Trophoblast cell (in vitro differentiated cells and primary cell): ENCODE results near the gene C11orf97.

Experiments used
- DNase-seq, 2 donors: peaks; one replicate each; pipeline ENCODE4 v3.0.0-alpha.2; 2016
- H2AFZ ChIP-seq: 2 replicates; pipeline ENCODE4 v1.6.1; 2013; ENCODE audit warnings: low read length, moderate library complexity, mild to moderate bottlenecking; ENCODE audit not compliant: insufficient read depth, poor library complexity
- H2AK5ac ChIP-seq: 2 replicates; pipeline ENCODE4 v1.6.1; 2013; ENCODE audit warnings: mild to moderate bottlenecking, low read length
- H2BK120ac ChIP-seq: 2 replicates; pipeline ENCODE4 v1.6.1; 2013; ENCODE audit warnings: low read length, mild to moderate bottlenecking, moderate library complexity; ENCODE audit not compliant: insufficient read depth, poor library complexity
- H2BK12ac ChIP-seq: 2 replicates; pipeline ENCODE4 v1.6.1; 2013; ENCODE audit warnings: mild to moderate bottlenecking, low read length, moderate library complexity
- H2BK5ac ChIP-seq: 2 replicates; pipeline ENCODE4 v1.6.1; 2013; ENCODE audit warnings: low read length, low read depth, moderate library complexity, mild to moderate bottlenecking; ENCODE audit not compliant: poor library complexity
- H3K14ac ChIP-seq: 2 replicates; pipeline ENCODE4 v1.6.1; 2013; ENCODE audit warnings: mild to moderate bottlenecking, low read length
- H3K18ac ChIP-seq: 2 replicates; pipeline ENCODE4 v1.6.1; 2013; ENCODE audit warnings: mild to moderate bottlenecking, low read length
- H3K23ac ChIP-seq: 2 replicates; pipeline ENCODE4 v1.6.1; 2013; ENCODE audit warnings: low read length
- H3K27ac ChIP-seq: 2 replicates; pipeline ENCODE4 v1.5.1; 2013; ENCODE audit warnings: low read depth, mild to moderate bottlenecking, inconsistent platforms, low read length, moderate library complexity
- H3K27me3 ChIP-seq: 2 replicates; pipeline ENCODE4 v1.6.1; 2013; ENCODE audit warnings: inconsistent platforms, mild to moderate bottlenecking, low read length, moderate library complexity; ENCODE audit not compliant: insufficient read depth
- H3K36me3 ChIP-seq, 2 experiments: 1 replicate in 1 of 2; 2 replicates in 1 of 2; pipeline ENCODE4 v1.6.1; 2013; ENCODE audit warnings: low read length in 2 of 2, mild to moderate bottlenecking in 2 of 2, moderate library complexity in 1 of 2; ENCODE audit not compliant: insufficient read depth in 2 of 2, control insufficient read depth in 1 of 2
- H3K4ac ChIP-seq: 2 replicates; pipeline ENCODE4 v1.6.1; 2013; ENCODE audit warnings: low read depth, mild to moderate bottlenecking, low read length, moderate library complexity
- H3K4me1 ChIP-seq, 2 experiments: 1 replicate in 1 of 2; 2 replicates in 1 of 2; pipeline ENCODE4 v1.6.1; 2013; ENCODE audit warnings: low read length in 2 of 2, mild to moderate bottlenecking in 2 of 2, moderate library complexity in 1 of 2; ENCODE audit not compliant: insufficient read depth in 2 of 2, control insufficient read depth in 1 of 2
- H3K4me2 ChIP-seq: 2 replicates; pipeline ENCODE4 v1.6.1; 2013; ENCODE audit warnings: inconsistent platforms, mild to moderate bottlenecking, low read length, moderate library complexity
- H3K4me3 ChIP-seq: 2 replicates; pipeline ENCODE4 v1.5.1; 2013; ENCODE audit warnings: mild to moderate bottlenecking, low read depth, low read length, inconsistent platforms
- H3K79me1 ChIP-seq: one replicate; pipeline ENCODE4 v1.6.1; 2013; ENCODE audit warnings: low read length
- H3K79me2 ChIP-seq: 2 replicates; pipeline ENCODE4 v1.6.1; 2013; ENCODE audit warnings: low read length, mild to moderate bottlenecking; ENCODE audit not compliant: control insufficient read depth, insufficient read depth, poor library complexity
- H3K9ac ChIP-seq: 2 replicates; pipeline ENCODE4 v1.6.1; 2013; ENCODE audit warnings: mild to moderate bottlenecking, low read length
- H3K9me3 ChIP-seq: 2 replicates; pipeline ENCODE4 v1.6.1; 2013; ENCODE audit warnings: low read depth, mild to moderate bottlenecking, control low read depth, inconsistent platforms, low read length; ENCODE audit not compliant: insufficient read depth
- H4K12ac ChIP-seq: 2 replicates; pipeline ENCODE4 v1.6.1; 2013; ENCODE audit warnings: low read depth, mild to moderate bottlenecking, low read length, moderate library complexity
- H4K8ac ChIP-seq: 2 replicates; pipeline ENCODE4 v1.6.1; 2013; ENCODE audit warnings: low read depth, mild to moderate bottlenecking, low read length, moderate library complexity
- H4K91ac ChIP-seq: one replicate; pipeline ENCODE4 v1.6.1; 2013; ENCODE audit warnings: low read depth, mild to moderate bottlenecking, low read length, moderate library complexity
- WGBS: extraction: QIAGEN DNeasy Blood & Tissue Kit; methylation state at CpG from one replicate; pipeline ENCODE4 v1.1.7; 2013; ENCODE audit warnings: missing lambda C conversion rate; ENCODE audit not compliant: insufficient read length, insufficient coverage; ENCODE audit errors: extremely low coverage; 5-methylcytosine and 5-hydroxymethylcytosine counted together

The C11orf97 gene

DNA sequence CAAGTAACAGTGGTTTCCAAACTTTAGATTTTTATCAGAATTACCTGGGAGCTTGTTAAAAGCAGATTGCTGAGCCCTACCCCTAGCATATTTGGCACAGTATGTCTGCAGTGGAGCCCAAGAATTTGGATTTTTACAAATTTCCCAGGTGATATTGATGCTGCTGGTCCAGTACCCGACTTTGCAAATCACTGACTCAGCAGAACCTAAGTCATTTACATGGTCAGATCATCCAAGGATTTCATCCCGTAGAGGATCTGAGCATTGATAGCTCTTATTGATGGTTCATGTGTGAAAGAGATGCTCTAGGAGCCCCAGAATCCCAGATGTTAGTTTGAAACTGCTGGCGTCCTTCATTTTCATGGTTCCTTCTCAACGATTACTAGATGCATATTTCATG is 6.0 kb downstream of the C11orf97 start:
- no peak overlapping the region for H3K9ac ChIP-seq
- no peaks in the 10 kb centered on the region for H3K79me1 ChIP-seq
- H2BK5ac ChIP-seq = no peak overlapping the region
- no peak overlapping the region for H3K14ac ChIP-seq
- no peaks in the 10 kb centered on the region for H3K79me2 ChIP-seq
- no peak overlapping the region for H4K12ac ChIP-seq
- H3K4me2 ChIP-seq = no peak overlapping the region
- H2AK5ac ChIP-seq = no peak overlapping the region
- H4K91ac ChIP-seq = no peak overlapping the region
- H3K23ac ChIP-seq = no peak overlapping the region
- peaks cover 0 to 2% of the 10 kb centered on the region in 2 experiments for H3K4me1 ChIP-seq
- H3K27me3 ChIP-seq = no peaks in the 10 kb centered on the region
- H3K27ac ChIP-seq = no peak overlapping the region
- H3K9me3 ChIP-seq = no peaks in the 10 kb centered on the region
- H3K4me3 ChIP-seq = no peak overlapping the region
- DNase-seq = no peak
- H3K4ac ChIP-seq = no peak overlapping the region
- no peak overlapping the region for H2BK12ac ChIP-seq
- H4K8ac ChIP-seq = no peak overlapping the region
- H3K18ac ChIP-seq = no peak overlapping the region
- no peaks in the 10 kb centered on the region for H3K36me3 ChIP-seq
- no peak overlapping the region for H2AFZ ChIP-seq
- H2BK120ac ChIP-seq = no peak overlapping the region
- WGBS = no CpG with 5 or more reads among the region's 4 CpGs

DNA sequence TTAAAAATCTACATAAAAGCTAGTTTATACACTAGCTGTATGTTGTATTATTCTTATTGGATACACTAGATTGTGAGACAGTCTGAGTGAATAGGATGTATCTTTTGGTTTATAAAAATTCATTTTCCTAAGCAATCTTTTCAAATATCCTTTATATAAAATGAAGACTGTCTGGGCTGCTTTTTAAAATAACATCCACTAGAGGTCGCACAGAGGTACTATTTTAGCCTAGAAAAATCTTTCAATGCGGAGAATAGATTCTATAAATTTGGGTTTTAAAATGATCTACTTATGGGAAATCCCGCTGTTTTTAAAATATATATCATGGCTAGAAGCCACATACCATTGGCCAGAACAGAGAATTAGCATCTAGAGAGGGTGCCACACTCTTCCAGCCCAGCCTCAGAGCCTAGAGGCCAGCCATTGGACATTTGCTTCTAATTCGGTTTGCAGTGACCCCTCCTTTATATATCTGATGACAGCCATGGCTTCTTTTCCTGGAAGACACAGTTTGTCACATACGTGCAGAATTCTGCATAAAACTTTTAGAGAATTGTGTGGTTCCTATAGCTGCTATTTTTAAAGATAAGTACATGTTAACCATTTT is 7.3 kb downstream of the C11orf97 start:
- no CpG with 5 or more reads among the region's 5 CpGs for WGBS
- no peak overlapping the region for H2AFZ ChIP-seq
- H3K4ac ChIP-seq = no peak overlapping the region
- no peak overlapping the region for H4K12ac ChIP-seq
- H3K9ac ChIP-seq = no peak overlapping the region
- H2BK12ac ChIP-seq = peak overlapping the region; percentile 76
- H3K18ac ChIP-seq = no peak overlapping the region
- no peak overlapping the region for H2AK5ac ChIP-seq
- no peaks in the 10 kb centered on the region for H3K79me2 ChIP-seq
- H3K36me3 ChIP-seq = no peaks in the 10 kb centered on the region
- no peak overlapping the region for H3K14ac ChIP-seq
- peaks cover 0 to 4% of the 10 kb centered on the region in 2 experiments for H3K4me1 ChIP-seq
- H3K4me3 ChIP-seq = no peak overlapping the region
- no peak overlapping the region for H3K27ac ChIP-seq
- H3K23ac ChIP-seq = no peak overlapping the region
- H3K27me3 ChIP-seq = no peaks in the 10 kb centered on the region
- no peaks in the 10 kb centered on the region for H3K9me3 ChIP-seq
- no peak overlapping the region for H4K91ac ChIP-seq
- H3K79me1 ChIP-seq = no peaks in the 10 kb centered on the region
- H3K4me2 ChIP-seq = no peak overlapping the region
- peak in 1 of 2 donors; percentile 73 for DNase-seq
- no peak overlapping the region for H2BK5ac ChIP-seq
- no peak overlapping the region for H2BK120ac ChIP-seq
- no peak overlapping the region for H4K8ac ChIP-seq

- Histone ChIP-seq H3K18ac (no peak overlapping the region), H3K23ac (no peak overlapping the region), H2BK12ac (no peak overlapping the region), H3K79me2 (no peaks in the 10 kb centered on the region), H3K4ac (no peak overlapping the region), H3K9me3 (no peaks in the 10 kb centered on the region), H2AK5ac (no peak overlapping the region), H3K9ac (no peak overlapping the region), H3K79me1 (no peaks in the 10 kb centered on the region), H2BK5ac (no peak overlapping the region), H3K4me3 (no peak overlapping the region), H3K27ac (no peak overlapping the region), H3K36me3 (no peaks in the 10 kb centered on the region), H2BK120ac (no peak overlapping the region), H3K4me2 (no peak overlapping the region), H4K91ac (no peak overlapping the region), H4K8ac (no peak overlapping the region), H2AFZ (no peak overlapping the region), H3K14ac (no peak overlapping the region), H3K27me3 (no peaks in the 10 kb centered on the region), H3K4me1 (peaks cover 0 to 4% of the 10 kb centered on the region in 2 experiments), H4K12ac (no peak overlapping the region)
- no CpG with 5 or more reads among the region's 5 CpGs for WGBS
- DNase-seq = peak in 1 of 2 donors; percentile 55
These were observed 9.4 kb downstream of the C11orf97 start for GRCh38 chr11:94521684-94522083.

- Histone ChIP-seq H2AFZ (no peak overlapping the region), H2BK120ac (no peak overlapping the region), H3K4me2 (no peak overlapping the region), H2AK5ac (no peak overlapping the region), H3K79me2 (no peaks in the 10 kb centered on the region), H4K91ac (no peak overlapping the region), H3K18ac (no peak overlapping the region), H2BK5ac (no peak overlapping the region), H3K14ac (no peak overlapping the region), H4K8ac (no peak overlapping the region), H3K23ac (no peak overlapping the region), H3K27ac (no peak overlapping the region), H3K27me3 (no peaks in the 10 kb centered on the region), H3K4ac (no peak overlapping the region), H3K4me1 (peaks cover 0 to 7% of the 10 kb centered on the region in 2 experiments), H3K4me3 (no peak overlapping the region), H2BK12ac (no peak overlapping the region), H3K9ac (no peak overlapping the region), H4K12ac (no peak overlapping the region), H3K36me3 (no peaks in the 10 kb centered on the region), H3K9me3 (no peaks in the 10 kb centered on the region), H3K79me1 (no peaks in the 10 kb centered on the region)
- WGBS = no CpG with 5 or more reads among the region's 1 CpG
- DNase-seq = peak in 1 of 2 donors; percentile 33
These were observed 12.1 kb downstream of the C11orf97 start for GRCh38 chr11:94524341-94524740.
